ENCODE data around the gene TMEM132E.

The TMEM132E gene

GRCh38 chr17:34566201-34566600 is 13.2 kb upstream of the TMEM132E start:
- Histone ChIP-seq H3K36me3 (ENCODE audit: control insufficient read depth in 2 of 2, insufficient read depth in 1 of 2, low read length in 2 of 2) (no peaks in the 10 kb centered on the region), H3K4me3 (ENCODE audit: low read depth, low read length) (no peak overlapping the region), H3K4me1 (ENCODE audit: control insufficient read depth, insufficient read depth, low read length) (no peaks in the 10 kb centered on the region), H3K9me3 (ENCODE audit: control insufficient read depth, insufficient read depth, low read depth, low read length) (no peaks in the 10 kb centered on the region), H3K27ac (ENCODE audit: extremely low read depth, low read depth, low read length) (no peak overlapping the region)
- TF ChIP-seq ZNF266 (tag by site-specific recombination; IDR thresholded peaks at IDR 0.05; ENCODE audit: low read depth) (peak; percentile 39; the same call in 1 of the 2 replicates), ZXDB (tag by site-specific recombination; IDR thresholded peaks at IDR 0.05) (no peak), ZNF776 (tag by site-specific recombination; IDR thresholded peaks at IDR 0.05; ENCODE audit: borderline replicate concordance) (0 out of 2 replicates have a peak, but pooled peaks have one; percentile 26), YY2 (tag by site-specific recombination; IDR thresholded peaks at IDR 0.05) (0 out of 2 replicates have a peak, but pooled peaks have one; percentile 31)
- POLR2A ChIA-PET = no interaction called here
- CTCF ChIA-PET = interaction anchor here (0.5 to 1.1 kb wide), 3 partner anchors 19 to 146 kb away, joined by 3 to 4 read pairs (median 3); no protein-coding TSS in a partner anchor

- no peak overlapping the region for H3K27ac ChIP-seq (ENCODE audit: extremely low read depth, low read depth, low read length)
- TF ChIP-seq ZNF302 (tag by site-specific recombination; IDR thresholded peaks at IDR 0.05; ENCODE audit: low read depth) (no peak), ZNF473 (tag by site-specific recombination; IDR thresholded peaks at IDR 0.05) (no peak), PRDM6 (tag by site-specific recombination; IDR thresholded peaks at IDR 0.05) (no peak), RBAK (tag by site-specific recombination; IDR thresholded peaks at IDR 0.05) (no peak), ZNF624 (tag by site-specific recombination; IDR thresholded peaks at IDR 0.05) (no peak), ZNF362 (tag by site-specific recombination; IDR thresholded peaks at IDR 0.05) (no peak), ZNF19 (tag by site-specific recombination; IDR thresholded peaks at IDR 0.05; ENCODE audit: low read depth) (no peak), ZFP41 (tag by site-specific recombination; IDR thresholded peaks at IDR 0.05; ENCODE audit: borderline replicate concordance) (no peak), PRDM10 (tag by site-specific recombination; IDR thresholded peaks at IDR 0.05) (no peak), ZNF391 (tag by site-specific recombination; IDR thresholded peaks at IDR 0.05; ENCODE audit: borderline replicate concordance, low read depth) (no peak), ZBTB1 (tag by site-specific recombination; IDR thresholded peaks at IDR 0.05) (no peak), BCL11B (tag by site-specific recombination; IDR thresholded peaks at IDR 0.05; ENCODE audit: low read depth) (no peak), TCF7L2 (IDR thresholded peaks at IDR 0.05; ENCODE audit: borderline replicate concordance, low read depth, low read length) (no peak), ZBTB17 (tag by site-specific recombination; IDR thresholded peaks at IDR 0.05) (no peak), KLF9 (tag by site-specific recombination; IDR thresholded peaks at IDR 0.05; ENCODE audit: low read depth) (no peak), ZNF521 (tag by site-specific recombination; IDR thresholded peaks at IDR 0.05) (no peak), ZNF26 (tag by site-specific recombination; IDR thresholded peaks at IDR 0.05) (no peak), ZNF514 (tag by site-specific recombination; IDR thresholded peaks at IDR 0.05) (no peak), KLF16 (tag by site-specific recombination; IDR thresholded peaks at IDR 0.05) (no peak)
- H3K4me3 ChIP-seq (ENCODE audit: low read depth, low read length) = no peak overlapping the region
- H3K9me3 ChIP-seq (ENCODE audit: control insufficient read depth, insufficient read depth, low read depth, low read length) = no peaks in the 10 kb centered on the region
- ChIA-PET POLR2A (interaction anchor here (1.1 kb wide), 1 partner anchor 12 kb away, joined by 4 read pairs; the partner anchor contains the start of gene TMEM132E), CTCF (interaction anchor here (0.5 to 1.5 kb wide), 6 partner anchors 14 to 327 kb away, joined by 3 to 4 read pairs (median 4); no protein-coding TSS in a partner anchor)
- H3K4me1 ChIP-seq (ENCODE audit: control insufficient read depth, insufficient read depth, low read length) = no peaks in the 10 kb centered on the region
- no peaks in the 10 kb centered on the region for H3K36me3 ChIP-seq (ENCODE audit: control insufficient read depth in 2 of 2, insufficient read depth in 1 of 2, low read length in 2 of 2)
Measured at GRCh38 chr17:34566873-34567272, 12.5 kb upstream of the TMEM132E start.

Measured in HEK293 (cell line).